Stimulated activated CD8-positive, alpha-beta memory T cell treated with anti-CD3 and anti-CD28 coated beads, Interleukin-2, amount 100 ng/mL, for 48 hours (primary cell): ENCODE results near the gene AKT3.
"Not testable (repeated sequence)": the region's sequence is repeated elsewhere in the genome, so short reads cannot be mapped to it uniquely, and the experiment has no call there.

ENCODE experiments used
- DNase-seq, 2 donors: peaks; one replicate each; pipeline ENCODE4 v3.0.0-alpha.2; 2020; ENCODE audit warnings: low read depth in 2 of 2

The AKT3 gene

DNA sequence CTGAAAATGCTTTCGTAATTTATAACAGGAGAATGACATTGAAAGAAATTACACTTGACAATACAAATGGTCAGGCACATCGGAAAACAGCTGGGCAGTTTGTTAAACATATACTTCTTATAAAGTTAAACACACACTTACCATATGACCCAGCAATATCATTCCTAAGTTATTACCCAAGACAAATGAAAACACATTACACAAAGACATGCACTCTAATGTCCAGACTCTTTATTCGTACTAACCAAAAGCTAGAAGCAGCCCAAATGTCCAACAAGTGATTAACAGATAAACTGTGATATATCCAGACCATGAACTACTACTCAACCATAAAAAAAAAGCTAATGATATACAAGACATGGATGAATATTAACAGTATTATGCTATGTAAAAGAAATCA, 8.5 kb downstream of the AKT3 start:
- DNase-seq = no peak

DNA sequence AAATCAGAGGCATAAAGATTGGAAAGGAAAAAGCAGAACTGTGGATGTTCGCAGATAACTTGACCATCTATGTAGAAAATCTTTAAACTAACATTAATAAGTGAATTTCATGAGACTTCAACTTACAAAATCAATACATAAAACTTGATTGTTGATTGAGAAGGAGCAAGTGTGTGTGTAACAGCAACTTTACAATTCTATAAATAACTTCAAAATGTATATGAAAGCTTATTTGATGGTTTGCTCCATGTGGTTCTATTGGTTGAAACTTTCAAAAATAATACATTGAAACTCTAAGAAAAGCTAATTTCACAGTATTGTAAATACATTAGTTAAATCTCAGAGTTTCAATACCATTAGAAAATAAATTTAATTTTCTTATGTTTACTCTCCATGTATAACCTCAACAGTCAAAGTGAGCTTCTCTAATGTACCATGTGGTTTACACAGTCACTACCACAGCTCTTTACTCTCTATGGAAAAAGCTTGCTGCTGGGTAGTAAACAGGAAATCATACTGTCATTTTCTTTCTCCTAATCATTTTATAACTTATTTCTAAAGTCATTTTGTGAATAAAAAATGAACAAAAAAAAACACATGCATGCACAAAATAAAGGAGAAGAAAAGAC, 12.0 kb downstream of the AKT3 start:
- no peak for DNase-seq

DNA sequence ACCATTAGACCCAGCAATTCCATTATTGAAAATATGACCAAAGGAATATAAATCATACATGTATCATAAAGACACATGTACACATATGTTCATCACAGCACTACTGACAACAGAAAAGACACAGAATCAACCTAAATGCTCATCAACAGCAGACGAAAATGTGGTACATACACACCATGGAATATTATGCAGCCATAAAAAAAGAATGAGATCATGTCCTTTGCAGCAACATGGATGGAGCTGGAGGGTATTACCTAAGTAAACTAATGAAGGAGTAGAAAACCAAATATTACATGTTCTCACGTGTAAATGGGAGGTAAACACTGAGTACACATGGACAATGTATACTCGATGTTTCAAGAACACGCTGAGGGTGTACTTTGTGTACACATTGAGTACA, 15.9 kb downstream of the AKT3 start:
- no peak for DNase-seq

DNA sequence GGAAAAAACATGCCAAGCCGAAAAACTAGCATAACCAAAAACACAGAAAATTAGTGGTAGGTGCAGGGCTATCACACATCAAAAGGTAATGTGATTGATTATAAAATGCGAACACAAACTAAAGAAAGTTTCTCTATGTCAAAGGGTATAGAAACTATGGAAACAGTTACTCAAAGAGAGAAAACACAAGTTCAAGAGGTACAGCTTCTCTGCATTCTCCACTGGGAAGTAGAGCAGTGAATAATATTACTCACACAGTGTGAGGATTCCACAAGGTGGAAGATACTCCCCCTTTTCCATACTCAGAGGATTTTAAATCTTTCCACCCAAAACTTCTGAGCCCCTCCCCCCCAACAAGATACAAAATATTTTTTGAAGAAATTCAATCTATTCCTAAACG, 18.6 kb downstream of the AKT3 start:
- DNase-seq = no peak

DNA sequence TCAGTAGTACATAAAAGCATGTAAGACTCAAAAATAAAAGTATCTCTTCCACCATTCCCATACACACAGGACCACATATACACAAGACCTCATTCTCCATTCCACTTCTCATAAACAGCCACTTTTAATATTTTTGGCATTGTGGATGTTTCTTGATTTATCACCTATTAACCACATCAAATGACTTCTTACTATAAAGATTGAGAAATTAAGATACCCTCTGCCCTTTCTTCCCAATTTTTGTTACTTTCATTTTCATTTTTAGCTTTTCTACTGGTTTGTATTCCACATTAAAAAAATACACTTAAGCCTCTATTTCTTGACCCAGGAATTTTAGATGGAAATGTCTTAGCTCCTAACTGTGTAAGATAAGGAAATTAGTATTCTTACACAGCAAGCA, 22.8 kb downstream of the AKT3 start:
- DNase-seq = no peak

DNA sequence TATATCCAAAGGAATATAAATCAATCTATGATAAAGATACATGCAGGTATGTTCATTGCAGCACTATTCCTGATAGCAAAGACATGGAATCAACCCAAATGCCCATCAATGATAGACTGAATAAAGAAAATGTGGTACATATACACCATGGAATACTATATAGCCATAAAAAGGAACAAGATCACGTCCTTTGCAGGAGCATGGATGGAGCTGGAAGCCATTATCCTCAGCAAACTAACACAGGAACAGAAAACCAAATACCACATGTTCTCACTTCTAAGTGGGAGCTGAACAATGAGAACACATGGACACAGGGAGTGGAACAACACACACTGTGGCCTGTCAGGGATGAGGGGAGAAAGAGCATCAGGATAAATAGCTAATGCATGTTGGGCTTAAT, 25.1 kb downstream of the AKT3 start:
- not testable (repeated sequence) for DNase-seq

DNA sequence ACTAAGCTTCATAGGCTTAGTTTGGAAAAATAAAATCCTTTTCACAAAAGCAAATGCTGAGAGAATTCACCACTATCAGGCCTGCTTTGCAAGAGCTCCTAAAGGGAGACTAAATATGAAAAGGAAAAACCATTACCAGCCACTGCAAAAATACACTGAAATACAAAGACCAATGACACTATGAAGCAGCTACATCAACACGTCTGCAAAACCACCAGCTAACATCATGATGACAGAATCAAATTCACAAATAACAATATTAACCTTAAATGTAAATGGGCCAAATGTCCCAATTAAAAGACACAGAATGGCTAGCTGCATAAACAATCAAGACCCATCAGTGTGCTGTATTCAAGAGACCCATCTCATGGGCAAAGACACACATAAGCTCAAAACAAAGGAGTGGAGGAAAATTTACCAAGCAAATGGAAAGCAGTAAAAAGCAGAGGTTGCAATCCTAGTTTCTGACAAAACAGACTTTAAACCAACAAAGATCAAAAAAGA, 28.8 kb downstream of the AKT3 start:
- no peak for DNase-seq

DNA sequence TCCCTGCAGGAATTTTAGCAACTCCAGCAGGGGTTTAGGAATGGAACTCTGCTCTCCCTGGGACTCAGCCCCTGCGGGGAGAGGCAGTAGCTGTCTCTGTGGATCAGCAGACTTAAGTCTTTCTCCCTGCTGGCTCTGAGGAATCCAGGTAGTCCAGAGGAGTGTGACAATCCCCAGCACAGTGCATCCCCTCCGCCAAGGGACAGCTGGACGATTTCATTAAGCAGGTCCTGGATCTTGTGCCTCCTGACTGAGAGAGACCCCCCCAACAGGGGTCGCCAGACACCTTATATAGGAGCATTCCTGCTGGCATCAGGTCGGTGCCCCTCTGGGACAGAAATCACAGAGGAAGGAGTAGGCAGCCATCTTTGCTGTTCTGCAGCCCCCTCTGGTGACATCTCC, 30.6 kb downstream of the AKT3 start:
- DNase-seq = no peak

DNA sequence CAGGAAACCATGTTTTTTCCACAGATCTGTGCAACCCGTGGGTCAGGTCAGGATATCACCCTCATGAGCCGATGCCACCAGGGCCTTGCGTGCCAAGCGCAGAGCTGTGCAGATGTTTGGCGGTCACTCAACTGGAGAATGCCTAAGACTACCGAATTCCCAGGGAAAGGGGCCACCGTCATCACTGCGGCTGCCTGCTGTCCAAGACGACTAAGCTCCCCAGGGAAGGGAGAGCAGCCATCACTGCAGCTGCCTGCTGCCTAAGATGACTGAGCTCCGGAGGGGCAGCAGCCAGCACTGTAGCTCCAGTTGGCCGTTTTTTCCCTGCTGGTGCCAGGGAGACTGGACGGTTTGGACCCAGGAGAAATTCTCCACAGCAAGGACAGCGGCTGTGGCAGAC, 31.1 kb downstream of the AKT3 start:
- DNase-seq = no peak

DNA sequence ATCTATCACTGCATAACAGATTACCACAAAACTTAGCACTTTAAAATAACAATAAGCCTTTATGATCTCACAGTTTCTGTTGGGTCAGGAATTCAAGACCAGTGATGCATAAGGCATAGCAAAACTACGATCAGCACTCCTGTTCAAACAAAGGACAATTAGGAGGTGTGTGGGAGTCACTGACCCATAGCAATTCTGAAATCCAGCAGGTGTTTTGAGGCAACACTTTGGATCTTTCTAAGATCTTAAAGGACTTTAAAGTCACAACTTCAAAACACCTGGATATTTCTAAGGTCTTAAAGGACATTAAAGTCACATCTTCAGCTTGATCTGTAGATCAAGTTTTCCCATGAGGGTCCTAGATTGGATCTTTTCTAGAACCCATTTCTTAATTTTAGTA, 35.3 kb downstream of the AKT3 start:
- DNase-seq = no peak

DNA sequence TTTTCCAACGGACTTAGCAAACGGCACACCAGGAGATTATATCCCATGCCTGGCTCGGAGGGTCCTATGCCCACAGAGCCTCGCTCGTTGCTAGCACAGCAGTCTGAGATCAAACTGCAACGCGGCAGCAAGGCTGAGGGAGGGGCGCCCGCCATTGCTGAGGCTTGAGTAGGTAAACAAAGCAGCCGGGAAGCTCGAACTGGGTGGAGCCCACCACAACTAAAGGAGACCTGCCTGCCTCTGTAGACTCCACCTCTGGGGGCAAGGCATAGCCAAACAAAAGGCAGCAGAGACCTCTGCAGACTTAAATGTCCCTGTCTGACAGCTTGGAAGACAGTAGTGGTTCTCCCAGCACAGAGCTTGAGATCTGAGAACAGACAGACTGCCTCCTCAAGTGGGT, 42.7 kb downstream of the AKT3 start:
- not testable (repeated sequence) for DNase-seq

DNA sequence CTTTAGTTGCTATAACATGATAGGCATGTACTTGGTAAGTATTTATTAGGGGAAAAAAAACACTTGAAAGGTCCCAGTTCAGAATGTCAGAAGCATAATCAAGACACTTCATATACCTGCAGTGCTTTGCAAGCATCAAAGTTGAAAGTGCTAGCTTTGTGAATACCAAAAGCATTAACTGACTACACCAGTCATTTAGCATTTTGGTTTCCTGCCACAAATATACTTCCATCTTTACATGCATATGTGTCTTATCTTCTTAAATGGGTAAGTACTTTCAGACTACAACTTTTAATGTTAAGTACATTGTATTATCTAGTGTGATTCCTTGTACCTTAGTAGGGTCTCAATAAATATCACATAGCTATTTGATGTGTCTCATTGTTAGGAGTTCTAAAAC, 43.7 kb downstream of the AKT3 start:
- DNase-seq = no peak

DNA sequence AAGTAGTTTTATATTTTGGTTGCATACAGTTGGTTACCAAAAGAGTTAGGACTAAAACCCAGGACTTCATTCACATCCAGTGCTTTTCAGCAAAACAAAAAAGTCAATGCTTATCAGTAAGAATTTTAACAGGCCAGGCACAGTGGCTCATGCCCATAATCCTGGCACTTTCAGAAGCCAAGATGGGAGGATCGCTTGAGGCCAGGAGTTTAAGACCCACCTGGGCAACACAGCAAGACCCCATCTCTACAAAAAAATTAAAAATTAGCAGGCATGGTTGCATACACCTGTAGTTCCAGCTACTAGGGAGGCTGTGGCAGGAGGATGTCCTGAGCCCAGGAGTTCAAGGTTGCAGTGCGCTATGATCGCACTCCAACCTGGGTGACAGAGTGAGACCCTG, 47.3 kb downstream of the AKT3 start:
- no peak for DNase-seq

DNA sequence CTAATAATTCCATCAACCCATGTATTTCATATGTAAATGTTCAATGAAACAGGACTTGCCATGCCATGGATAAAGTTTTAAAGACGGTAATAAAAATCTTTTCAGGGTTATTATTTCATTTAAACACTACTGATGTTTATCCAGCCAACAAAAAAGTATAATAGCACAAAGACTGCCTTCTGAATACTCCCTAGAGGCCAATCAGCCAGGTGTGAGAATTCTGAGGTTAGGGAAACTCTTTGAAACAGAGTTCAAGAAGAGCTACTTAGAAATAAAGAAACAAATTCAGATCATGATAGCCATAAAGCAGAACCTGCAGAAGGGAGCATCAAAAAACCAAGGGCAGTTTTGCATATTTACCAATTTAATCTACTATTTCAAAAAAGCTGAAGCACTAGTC, 48.7 kb downstream of the AKT3 start:
- no peak for DNase-seq

DNA sequence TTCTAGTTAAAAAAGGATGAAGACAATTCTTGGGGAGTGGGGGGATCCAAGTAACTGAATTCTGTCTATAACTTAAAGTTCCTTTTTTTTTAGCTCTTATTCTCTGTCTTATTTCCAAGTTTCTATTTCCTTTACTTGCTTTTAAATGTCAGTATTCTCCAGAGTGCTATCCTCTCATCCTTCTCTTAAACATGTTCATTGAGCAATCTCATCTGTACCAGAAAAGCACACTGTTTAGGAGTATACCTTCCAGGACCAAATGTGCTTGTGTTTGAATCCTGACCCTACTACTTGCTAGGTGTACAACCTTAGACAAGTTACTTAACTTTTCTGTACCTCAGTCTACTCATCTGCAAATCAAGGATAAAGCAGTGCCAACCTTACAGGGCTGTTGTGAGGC, 50.1 kb downstream of the AKT3 start:
- DNase-seq = no peak

DNA sequence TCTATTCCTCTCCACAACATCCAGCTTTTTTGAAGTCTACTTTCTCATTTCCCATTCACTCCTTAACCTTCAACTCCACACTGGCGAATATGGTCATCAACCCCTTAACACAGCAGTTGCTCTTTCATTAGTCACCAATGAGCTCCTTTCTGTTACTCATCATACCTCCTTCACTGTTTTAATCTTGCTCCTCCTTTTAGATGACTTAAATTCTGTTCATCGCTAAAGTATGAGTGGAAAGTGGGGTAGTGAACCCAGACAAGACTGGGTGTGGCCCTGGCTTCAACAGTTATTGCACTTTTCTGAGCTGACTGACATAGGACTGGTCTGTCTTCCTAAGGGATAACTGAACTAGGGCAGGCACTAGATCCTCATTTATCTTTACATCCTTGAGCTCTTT, 51.3 kb downstream of the AKT3 start:
- DNase-seq = no peak

DNA sequence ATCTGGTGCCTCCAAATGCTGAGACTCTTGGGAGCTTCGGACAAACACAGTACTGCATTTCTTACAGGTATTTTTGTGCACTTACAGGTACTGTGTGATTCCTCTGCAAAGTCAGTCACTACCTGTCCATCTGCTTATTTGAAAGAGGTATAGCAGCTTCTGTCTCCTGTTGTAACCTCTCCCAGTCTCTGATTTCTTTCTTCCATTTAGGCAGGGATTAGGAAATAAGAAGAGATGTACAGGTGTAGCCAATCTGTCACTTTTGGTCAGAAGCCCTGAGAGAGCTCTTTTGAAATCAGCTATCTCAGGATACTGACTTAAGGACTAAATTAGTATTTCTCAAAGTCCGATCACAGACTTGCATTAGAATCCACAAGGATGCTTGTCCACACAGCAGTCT, 54.0 kb downstream of the AKT3 start:
- DNase-seq = no peak

DNA sequence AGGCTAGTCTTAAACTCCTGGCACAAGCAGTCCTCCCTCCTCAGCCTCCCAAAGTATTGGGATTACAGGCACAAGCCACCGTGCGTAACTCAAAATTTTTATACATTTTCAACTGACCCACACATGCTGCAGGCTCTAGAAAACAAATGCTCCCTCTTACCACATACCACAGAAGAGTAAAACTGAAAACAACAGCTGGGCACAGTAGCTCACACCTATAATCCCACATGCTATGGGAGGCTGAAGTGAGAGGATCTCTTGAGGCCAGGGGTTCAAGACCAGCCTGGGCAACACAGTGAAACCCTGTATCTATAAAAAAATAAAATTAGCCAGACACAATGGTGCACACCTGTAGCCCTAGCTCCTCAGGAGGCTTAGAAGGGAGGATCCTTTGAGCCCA, 56.7 kb downstream of the AKT3 start:
- no peak for DNase-seq

DNA sequence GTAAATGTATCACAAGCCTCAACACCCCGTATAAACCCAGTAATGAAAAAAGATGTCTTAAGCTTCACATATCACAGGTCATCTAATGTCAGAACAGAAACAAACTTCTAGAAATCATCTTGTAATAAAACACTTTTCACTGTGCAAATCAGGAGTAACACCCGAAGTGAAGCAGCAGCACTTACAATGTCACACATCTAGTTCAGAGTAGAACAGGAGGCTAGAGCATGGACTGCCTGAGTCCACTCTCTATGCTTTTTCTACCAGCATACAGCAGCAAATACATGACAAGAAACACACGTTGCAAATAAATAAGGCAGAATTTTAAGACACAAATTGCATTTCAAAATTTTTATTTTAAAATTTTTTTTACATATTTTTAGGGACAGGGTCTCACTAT, 57.2 kb downstream of the AKT3 start:
- DNase-seq = no peak

DNA sequence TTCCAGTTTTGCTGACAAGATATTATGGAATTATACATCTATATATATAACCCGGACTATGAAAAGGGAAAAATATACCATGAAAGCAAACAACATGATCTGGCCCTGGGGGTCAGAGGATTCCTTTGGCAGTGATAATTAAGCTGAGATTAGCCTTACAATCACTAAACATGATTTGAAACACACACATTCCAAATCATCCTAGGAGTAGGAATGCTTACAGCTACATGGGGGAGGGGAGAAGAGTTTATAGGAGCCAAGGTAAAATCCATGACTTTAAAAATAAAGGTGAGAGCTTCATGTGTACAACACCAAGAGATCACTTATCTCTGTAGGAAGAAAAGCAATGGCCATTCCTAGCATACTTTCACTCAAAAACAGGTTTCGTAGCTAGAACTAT, 57.6 kb downstream of the AKT3 start:
- no peak for DNase-seq

DNA sequence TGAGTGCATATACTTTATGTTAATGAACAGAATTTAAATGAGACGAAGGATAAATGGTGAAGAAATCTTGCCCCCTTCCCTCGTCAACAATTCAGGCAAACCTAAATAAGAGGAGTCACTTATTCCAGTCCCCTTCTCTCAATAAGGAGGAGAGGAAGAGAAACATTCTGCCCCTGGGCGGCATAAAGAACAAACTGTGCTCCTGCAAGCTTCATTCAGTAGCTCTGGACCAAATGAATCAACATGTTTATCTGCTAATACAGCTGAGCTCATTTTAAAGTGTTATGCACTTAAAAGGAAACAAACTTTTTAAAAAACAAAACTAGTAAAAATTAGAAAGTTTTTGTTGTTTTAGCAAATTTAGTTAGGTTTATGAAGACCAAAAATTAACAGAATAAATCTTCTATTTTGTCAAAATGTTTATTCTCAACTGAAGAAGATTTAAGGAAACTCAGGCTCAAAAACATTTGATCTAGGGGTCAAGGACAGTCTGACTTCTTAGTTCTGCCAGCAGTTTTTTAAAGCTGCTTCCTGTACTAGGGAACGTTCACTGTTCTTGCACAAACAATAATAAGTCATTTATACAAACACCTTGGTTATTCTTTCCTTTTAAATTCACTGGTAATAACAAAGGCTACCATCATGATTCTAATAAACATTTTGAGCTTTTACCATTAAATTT, 58.3 kb downstream of the AKT3 start:
- no peak for DNase-seq

DNA sequence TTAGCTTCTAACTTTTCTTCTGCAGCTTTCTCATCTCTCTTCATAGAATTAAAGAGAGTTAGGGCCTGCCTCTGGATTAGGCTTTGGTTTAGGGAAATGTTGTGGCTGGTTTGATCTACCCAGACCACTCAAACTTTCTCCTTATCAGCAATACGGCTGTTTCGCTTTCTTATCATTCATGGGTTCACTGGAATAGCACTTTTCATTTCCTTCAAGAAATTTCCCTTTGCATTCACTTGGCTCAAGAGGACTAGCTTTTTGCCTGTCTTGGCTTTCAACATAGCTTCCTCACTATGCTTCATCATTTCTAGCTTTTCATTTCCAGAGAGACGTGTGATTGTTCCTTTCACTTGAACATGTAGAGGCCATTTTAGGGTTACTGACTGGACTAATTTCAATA, 59.6 kb downstream of the AKT3 start:
- no peak for DNase-seq

DNA sequence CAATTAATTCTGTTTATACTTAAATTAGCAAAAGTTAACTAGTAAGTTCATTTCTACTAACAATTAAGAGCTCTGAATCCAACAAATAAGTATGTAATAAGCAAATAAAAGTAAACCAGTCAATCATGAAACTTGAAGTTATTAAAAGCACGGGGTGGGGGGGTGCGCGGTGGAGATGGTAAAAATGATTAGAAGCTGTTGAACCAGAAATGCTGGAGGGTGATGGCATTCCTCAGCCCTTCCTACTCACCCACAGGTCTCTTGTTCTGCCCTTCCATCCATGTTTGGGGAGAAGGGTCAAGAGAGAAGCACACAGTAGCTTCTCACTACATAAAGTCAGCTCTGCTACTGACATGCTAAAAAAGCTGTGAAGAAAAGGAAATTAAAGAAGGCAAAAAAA, 63.5 kb downstream of the AKT3 start:
- no peak for DNase-seq

DNA sequence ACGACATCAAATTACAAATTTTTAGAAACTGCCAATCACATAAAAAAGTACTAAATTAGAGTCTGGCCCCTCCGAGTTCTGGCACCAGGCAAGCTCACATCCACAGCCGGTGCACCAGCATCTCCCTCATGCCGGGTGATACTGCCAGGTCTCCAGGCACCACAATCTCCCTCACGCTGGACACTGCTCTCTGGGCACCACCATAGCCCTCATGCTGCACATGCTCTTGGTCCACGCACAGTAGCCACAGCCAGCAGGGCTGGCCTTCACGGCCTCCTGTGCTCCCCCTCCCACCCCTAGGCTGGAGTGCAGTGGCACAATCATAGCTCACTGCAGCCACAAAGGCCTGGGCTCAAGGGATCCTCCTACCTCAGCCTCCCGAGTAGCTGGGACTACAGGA, 65.5 kb downstream of the AKT3 start:
- DNase-seq = no peak
